IgD-negative memory B cell (primary cell): ENCODE measurements around the gene GRK6. TPM values are rescaled to one million over a fixed set of nuclear protein-coding genes. Genes with fewer than 3 reads are reported as not detected.
A peak's percentile ranks its signal among the peaks of the same experiment; 100 is the strongest.
"Not testable (repeated sequence)": the region's sequence is repeated elsewhere in the genome, so short reads cannot be mapped to it uniquely, and the experiment has no call there.

Source experiments
- H3K27ac Mint-ChIP-seq, 3 donors: one replicate each; pipeline ENCODE4 v1.8.0; 2020 to 2022; ENCODE audit warnings: mild to moderate bottlenecking in 3 of 3, mixed read lengths in 3 of 3, moderate library complexity in 1 of 3
- H3K27me3 Mint-ChIP-seq: one replicate; pipeline ENCODE4 v1.8.0; 2021; ENCODE audit warnings: mixed read lengths
- H3K36me3 Mint-ChIP-seq: one replicate; pipeline ENCODE4 v1.8.0; 2020; ENCODE audit warnings: mild to moderate bottlenecking, mixed read lengths
- H3K4me1 Mint-ChIP-seq, 3 donors: one replicate each; pipeline ENCODE4 v1.8.0; 2020 to 2022; ENCODE audit warnings: mixed read lengths in 3 of 3, mild to moderate bottlenecking in 1 of 3
- H3K4me3 Mint-ChIP-seq, 4 donors: one replicate each; pipeline ENCODE4 v1.8.0; 2020 to 2022; ENCODE audit warnings: mild to moderate bottlenecking in 4 of 4, mixed read lengths in 4 of 4, moderate library complexity in 3 of 4
- H3K9me3 Mint-ChIP-seq, 3 donors: one replicate each; pipeline ENCODE4 v1.8.0; 2020 to 2021; ENCODE audit warnings: mixed read lengths in 3 of 3, mild to moderate bottlenecking in 1 of 3
- polyA plus RNA-seq: library from polyadenylated mRNA; unstranded; fragments of 300-500 nt; fragmentation: Illumina TruSeq; gene quantifications from one replicate; pipeline ENCODE4 v1.2.3, GENCODE V29; 2021

Gene GRK6
- polyA plus RNA-seq, 1 donor from 2014 or later: 107 TPM

GRCh38 chr5:177477701-177478477 lies 51.4 kb downstream of the GRK6 start:
- no peak overlapping the region for H3K27ac Mint-ChIP-seq
- H3K27me3 Mint-ChIP-seq: peaks cover 5% of the 10 kb centered on the region
- peaks cover 5 to 14% (median 12%) of the 10 kb centered on the region in 3 donors for H3K4me1 Mint-ChIP-seq
- H3K9me3 Mint-ChIP-seq: peaks cover 0 to 2% (median 0%) of the 10 kb centered on the region in 3 donors
- H3K36me3 Mint-ChIP-seq: no peaks in the 10 kb centered on the region
- H3K4me3 Mint-ChIP-seq: no peak overlapping the region

GRCh38 chr5:177478711-177479646 lies 52.5 kb downstream of the GRK6 start:
- Mint-ChIP-seq H3K4me1 (peaks cover 5 to 14% (median 12%) of the 10 kb centered on the region in 3 donors), H3K36me3 (no peaks in the 10 kb centered on the region), H3K27me3 (peaks cover 3% of the 10 kb centered on the region), H3K27ac (no peak overlapping the region), H3K9me3 (peaks cover 0 to 2% (median 0%) of the 10 kb centered on the region in 3 donors), H3K4me3 (peak overlapping the region in 3 of 4 donors; percentile 28 to 78 (median 32))

- Mint-ChIP-seq H3K27ac (no peak overlapping the region), H3K4me3 (no peak overlapping the region), H3K9me3 (no peaks in the 10 kb centered on the region), H3K4me1 (peaks cover 5 to 13% (median 11%) of the 10 kb centered on the region in 3 donors), H3K36me3 (no peaks in the 10 kb centered on the region), H3K27me3 (no peaks in the 10 kb centered on the region)
Observed at GRCh38 chr5:177479774-177480173, 53.3 kb downstream of the GRK6 start.

- Mint-ChIP-seq H3K36me3 (no peaks in the 10 kb centered on the region), H3K4me1 (peaks cover 5 to 13% (median 8%) of the 10 kb centered on the region in 3 donors), H3K9me3 (no peaks in the 10 kb centered on the region), H3K27me3 (no peaks in the 10 kb centered on the region), H3K4me3 (no peak overlapping the region), H3K27ac (no peak overlapping the region)
Observed at GRCh38 chr5:177482359-177482795, 55.9 kb downstream of the GRK6 start.

GRCh38 chr5:177483042-177483441 lies 56.6 kb downstream of the GRK6 start:
- Mint-ChIP-seq H3K27me3 (no peaks in the 10 kb centered on the region), H3K27ac (no peak overlapping the region), H3K36me3 (no peaks in the 10 kb centered on the region), H3K4me1 (peaks cover 5 to 13% (median 8%) of the 10 kb centered on the region in 3 donors), H3K9me3 (no peaks in the 10 kb centered on the region), H3K4me3 (no peak overlapping the region)

GRCh38 chr5:177483994-177484901 lies 57.8 kb downstream of the GRK6 start:
- Mint-ChIP-seq H3K27me3 (no peaks in the 10 kb centered on the region), H3K36me3 (no peaks in the 10 kb centered on the region), H3K4me3 (no peak overlapping the region), H3K27ac (no peak overlapping the region), H3K9me3 (no peaks in the 10 kb centered on the region), H3K4me1 (peaks cover 3 to 7% (median 5%) of the 10 kb centered on the region in 3 donors)

GRCh38 chr5:177484902-177485549 lies 58.5 kb downstream of the GRK6 start:
- H3K36me3 Mint-ChIP-seq: no peaks in the 10 kb centered on the region
- H3K27me3 Mint-ChIP-seq: no peaks in the 10 kb centered on the region
- H3K4me1 Mint-ChIP-seq: peaks cover under 1 to 2% (median 1%) of the 10 kb centered on the region in 3 donors
- H3K27ac Mint-ChIP-seq: no peak overlapping the region
- no peak overlapping the region for H3K4me3 Mint-ChIP-seq
- no peaks in the 10 kb centered on the region for H3K9me3 Mint-ChIP-seq

- not testable (repeated sequence) for H3K27ac Mint-ChIP-seq, H3K36me3 Mint-ChIP-seq, H3K9me3 Mint-ChIP-seq, H3K27me3 Mint-ChIP-seq, H3K4me1 Mint-ChIP-seq, H3K4me3 Mint-ChIP-seq
Observed at GRCh38 chr5:177485753-177486152, 59.3 kb downstream of the GRK6 start.

GRCh38 chr5:177486256-177486655 lies 59.8 kb downstream of the GRK6 start:
- H3K27ac Mint-ChIP-seq: no peak overlapping the region
- peaks cover 0 to 7% (median 2%) of the 10 kb centered on the region in 3 donors for H3K4me1 Mint-ChIP-seq
- no peaks in the 10 kb centered on the region for H3K27me3 Mint-ChIP-seq
- no peaks in the 10 kb centered on the region for H3K36me3 Mint-ChIP-seq
- H3K4me3 Mint-ChIP-seq: no peak overlapping the region
- no peaks in the 10 kb centered on the region for H3K9me3 Mint-ChIP-seq

GRCh38 chr5:177487144-177487543 lies 60.7 kb downstream of the GRK6 start:
- H3K27ac Mint-ChIP-seq: no peak overlapping the region
- no peaks in the 10 kb centered on the region for H3K27me3 Mint-ChIP-seq
- H3K4me3 Mint-ChIP-seq: no peak overlapping the region
- no peaks in the 10 kb centered on the region for H3K36me3 Mint-ChIP-seq
- peaks cover 0 to 7% (median 2%) of the 10 kb centered on the region in 3 donors for H3K4me1 Mint-ChIP-seq
- H3K9me3 Mint-ChIP-seq: no peaks in the 10 kb centered on the region

GRCh38 chr5:177487975-177488374 lies 61.5 kb downstream of the GRK6 start:
- Mint-ChIP-seq H3K36me3 (peaks cover 4% of the 10 kb centered on the region), H3K4me1 (peaks cover 0 to 11% (median 5%) of the 10 kb centered on the region in 3 donors), H3K4me3 (no peak overlapping the region), H3K27me3 (no peaks in the 10 kb centered on the region), H3K27ac (no peak overlapping the region), H3K9me3 (no peaks in the 10 kb centered on the region)

GRCh38 chr5:177489119-177489716 lies 62.7 kb downstream of the GRK6 start:
- H3K27me3 Mint-ChIP-seq: no peaks in the 10 kb centered on the region
- H3K36me3 Mint-ChIP-seq: peaks cover 4% of the 10 kb centered on the region
- peaks cover 4 to 17% (median 12%) of the 10 kb centered on the region in 3 donors for H3K4me1 Mint-ChIP-seq
- H3K4me3 Mint-ChIP-seq: peak overlapping the region in 1 of 4 donors; percentile 9
- H3K9me3 Mint-ChIP-seq: no peaks in the 10 kb centered on the region
- H3K27ac Mint-ChIP-seq: no peak overlapping the region

- peaks cover 4% of the 10 kb centered on the region for H3K36me3 Mint-ChIP-seq
- H3K27me3 Mint-ChIP-seq: no peaks in the 10 kb centered on the region
- peak overlapping the region in 1 of 4 donors; percentile 26 for H3K4me3 Mint-ChIP-seq
- H3K9me3 Mint-ChIP-seq: no peaks in the 10 kb centered on the region
- peaks cover 5 to 21% (median 12%) of the 10 kb centered on the region in 3 donors for H3K4me1 Mint-ChIP-seq
- peak overlapping the region in 1 of 3 donors; percentile 71 for H3K27ac Mint-ChIP-seq
Observed at GRCh38 chr5:177490311-177490991, 64.0 kb downstream of the GRK6 start.
